ENCODE data around the gene MN1. TPM values are rescaled to one million over a fixed set of nuclear protein-coding genes. Genes with fewer than 3 reads are reported as not detected.
A peak's percentile ranks its signal among the peaks of the same experiment; 100 is the strongest.

Gene MN1
- total RNA-seq, 1 donor from 2014 or later: 4.5 TPM

- Histone ChIP-seq H3K36me3 (ENCODE audit: control insufficient read depth, insufficient read depth, low read length) (no peaks in the 10 kb centered on the region), H3K27me3 (ENCODE audit: control insufficient read depth, insufficient read depth, low read length) (peaks cover 5% of the 10 kb centered on the region), H3K4me3 (ENCODE audit: low read depth, low read length) (no peak overlapping the region)
- DNase-seq (ENCODE audit: low read depth): no peak
- no peak for TF ChIP-seq CTCF (IDR thresholded peaks at IDR 0.05; ENCODE audit: insufficient read depth, low read length, poor library complexity, severe bottlenecking)
Measured at GRCh38 chr22:27730641-27731433, 70.7 kb downstream of the MN1 start.

GRCh38 chr22:27729246-27729645, 72.3 kb downstream of the MN1 start:
- TF ChIP-seq CTCF (IDR thresholded peaks at IDR 0.05; ENCODE audit: insufficient read depth, low read length, poor library complexity, severe bottlenecking): no peak
- Histone ChIP-seq H3K36me3 (ENCODE audit: control insufficient read depth, insufficient read depth, low read length) (no peaks in the 10 kb centered on the region), H3K4me3 (ENCODE audit: low read depth, low read length) (no peak overlapping the region), H3K27me3 (ENCODE audit: control insufficient read depth, insufficient read depth, low read length) (peaks cover 5% of the 10 kb centered on the region)
- DNase-seq (ENCODE audit: low read depth): no peak

GRCh38 chr22:27727673-27728451, 73.7 kb downstream of the MN1 start:
- H3K4me3 ChIP-seq (ENCODE audit: low read depth, low read length): no peak overlapping the region

GRCh38 chr22:27726686-27727449, 74.7 kb downstream of the MN1 start:
- DNase-seq (ENCODE audit: low read depth): peak; percentile 51
- Histone ChIP-seq H3K36me3 (ENCODE audit: control insufficient read depth, insufficient read depth, low read length) (no peaks in the 10 kb centered on the region), H3K4me3 (ENCODE audit: low read depth, low read length) (no peak overlapping the region), H3K27me3 (ENCODE audit: control insufficient read depth, insufficient read depth, low read length) (no peaks in the 10 kb centered on the region)
- no peak for TF ChIP-seq CTCF (IDR thresholded peaks at IDR 0.05; ENCODE audit: insufficient read depth, low read length, poor library complexity, severe bottlenecking)

More at GRCh38 chr22:27727673-27728451, 73.7 kb downstream of the MN1 start:
- no peak for TF ChIP-seq CTCF (IDR thresholded peaks at IDR 0.05; ENCODE audit: insufficient read depth, low read length, poor library complexity, severe bottlenecking)
- Histone ChIP-seq H3K36me3 (ENCODE audit: control insufficient read depth, insufficient read depth, low read length) (no peaks in the 10 kb centered on the region), H3K27me3 (ENCODE audit: control insufficient read depth, insufficient read depth, low read length) (peaks cover 3% of the 10 kb centered on the region)
- no peak for DNase-seq (ENCODE audit: low read depth)

- H3K27me3 ChIP-seq (ENCODE audit: control insufficient read depth, insufficient read depth, low read length): no peaks in the 10 kb centered on the region
- no peak for DNase-seq (ENCODE audit: low read depth)
- no peak overlapping the region for H3K4me3 ChIP-seq (ENCODE audit: low read depth, low read length)
- no peaks in the 10 kb centered on the region for H3K36me3 ChIP-seq (ENCODE audit: control insufficient read depth, insufficient read depth, low read length)
- no peak for TF ChIP-seq CTCF (IDR thresholded peaks at IDR 0.05; ENCODE audit: insufficient read depth, low read length, poor library complexity, severe bottlenecking)
Measured at GRCh38 chr22:27726331-27726685, 75.2 kb downstream of the MN1 start.
